ENCODE measurements around the gene FCRL2. TPM values are rescaled to one million over a fixed set of nuclear protein-coding genes. Genes with fewer than 3 reads are reported as not detected.

FCRL2 gene
- total RNA-seq, 1 donor from 2014 or later: not detected

Other genes with a start within 250 kb of the FCRL2 start
- gene FCRL5, start 224.6 kb downstream of the FCRL2 start, total RNA-seq: not detected in 2 replicates
- gene FCRL4, start 179.0 kb downstream of the FCRL2 start, total RNA-seq: not detected in 2 replicates
- gene FCRL3, start 76.4 kb downstream of the FCRL2 start, total RNA-seq: not detected in 2 replicates
- not detected in 2 replicates for gene FCRL1, start 43.0 kb upstream of the FCRL2 start, total RNA-seq
- not detected in 2 replicates for gene CD5L, start 64.7 kb upstream of the FCRL2 start, total RNA-seq
- gene KIRREL1, start 216.5 kb upstream of the FCRL2 start, total RNA-seq: 28.2 and 35.4 TPM in 2 replicates

Data from dermis blood vessel endothelial cell (primary cell).